Smooth muscle cell (in vitro differentiated cells): Measurements from ENCODE around the gene TIGD3. TPM values are rescaled to one million over a fixed set of nuclear protein-coding genes. Genes with fewer than 3 reads are reported as not detected.

Experiments
- DNase-seq: peaks from one replicate; lab custom pipeline; 2025; ENCODE audit not compliant: unreplicated experiment; lab: John Stamatoyannopoulos, UW
- H2AFZ ChIP-seq: fragments of 200-600 bp; sonication (generic); 2 replicates; pipeline ENCODE4 v1.6.0; 2016; ENCODE audit warnings: antibody characterized with exemption, low read depth, mild to moderate bottlenecking
- H3F3A ChIP-seq: fragments of 200-600 bp; sonication (generic); 2 replicates; pipeline ENCODE4 v1.6.0; 2017; ENCODE audit warnings: antibody characterized with exemption, low read depth
- H3K27ac ChIP-seq: fragments of 200-600 bp; sonication (generic); 2 replicates; pipeline ENCODE4 v1.5.1; 2016; ENCODE audit warnings: low read depth, mild to moderate bottlenecking
- H3K27me3 ChIP-seq: fragments of 200-600 bp; sonication (generic); 2 replicates; pipeline ENCODE4 v1.6.1; 2016; ENCODE audit warnings: low read depth, mild to moderate bottlenecking
- H3K36me3 ChIP-seq: fragments of 200-600 bp; sonication (generic); 2 replicates; pipeline ENCODE4 v1.5.1; 2016; ENCODE audit warnings: low read depth
- H3K4me1 ChIP-seq: fragments of 200-600 bp; sonication (generic); 2 replicates; pipeline ENCODE4 v1.5.1; 2016; ENCODE audit warnings: low read depth
- H3K4me2 ChIP-seq: fragments of 200-600 bp; sonication (generic); 2 replicates; pipeline ENCODE4 v1.6.0; 2016; ENCODE audit warnings: mild to moderate bottlenecking
- H3K4me3 ChIP-seq: fragments of 200-600 bp; sonication (generic); 2 replicates; pipeline ENCODE4 v1.5.1; 2016; ENCODE audit warnings: mild to moderate bottlenecking
- H3K79me2 ChIP-seq: fragments of 200-600 bp; sonication (generic); 2 replicates; pipeline ENCODE4 v1.6.0; 2016; ENCODE audit warnings: low read depth, mild to moderate bottlenecking
- H3K9ac ChIP-seq: fragments of 200-600 bp; sonication (generic); 2 replicates; pipeline ENCODE4 v1.6.0; 2016; ENCODE audit warnings: low read depth
- H3K9me3 ChIP-seq: fragments of 200-600 bp; sonication (generic); replicated peaks from 2 replicates; pipeline ENCODE4 v1.5.1; 2016; ENCODE audit warnings: low read depth
- H4K20me1 ChIP-seq: fragments of 200-600 bp; sonication (generic); 2 replicates; pipeline ENCODE4 v1.6.0; 2016; ENCODE audit warnings: low read depth
- CTCF ChIP-seq: fragments of 200-600 bp; sonication (generic); IDR thresholded peaks from 2 replicates; pipeline ENCODE4 v1.5.1; 2017; ENCODE audit warnings: borderline replicate concordance, mild to moderate bottlenecking, antibody characterized with exemption; ENCODE audit not compliant: insufficient read depth, poor library complexity, severe bottlenecking
- WGBS: methylation state at CpG from one replicate; pipeline ENCODE4 v1.1.7; 2016; ENCODE audit warnings: low lambda C conversion rate; 5-methylcytosine and 5-hydroxymethylcytosine counted together
- polyA plus RNA-seq: library from polyadenylated mRNA; unstranded; fragments of >200 nt; fragmentation: Nextera tagmentation; extraction: Ambion mirVana; gene quantifications from 2 replicates; pipeline ENCODE4 v1.2.1, GENCODE V29; 2016
- total RNA-seq: library from RNA; depleted of rRNA; stranded (reverse); fragments of >200 nt; gene quantifications from 2 replicates; pipeline ENCODE4 v1.2.3, GENCODE V29; 2014

TIGD3 gene
- total and polyA plus RNA-seq, 2 experiments from 2014 or later, result 0.49 TPM; not detected in 1

GRCh38 chr11:65375012-65375411 lies 20.5 kb downstream of the TIGD3 start:
- Histone ChIP-seq H3K9me3 (no peaks in the 10 kb centered on the region), H3K27me3 (no peaks in the 10 kb centered on the region), H3K36me3 (no peaks in the 10 kb centered on the region), H3K4me2 (no peak overlapping the region), H3K4me3 (no peak overlapping the region), H3K79me2 (no peaks in the 10 kb centered on the region), H4K20me1 (no peaks in the 10 kb centered on the region), H3K9ac (no peak overlapping the region), H3K27ac (no peak overlapping the region), H2AFZ (no peak overlapping the region), H3F3A (peaks cover 9% of the 10 kb centered on the region), H3K4me1 (no peaks in the 10 kb centered on the region)
- WGBS, result 91% methylated on average over 8 of the region's 8 CpGs
- no peak for DNase-seq
- TF ChIP-seq CTCF, result no peak

GRCh38 chr11:65376138-65376713 lies 21.7 kb downstream of the TIGD3 start:
- no peaks in the 10 kb centered on the region for H3K36me3 ChIP-seq
- no peaks in the 10 kb centered on the region for H4K20me1 ChIP-seq
- no peak overlapping the region for H3K9ac ChIP-seq
- H3K9me3 ChIP-seq, result no peaks in the 10 kb centered on the region
- H3F3A ChIP-seq, result peaks cover 6% of the 10 kb centered on the region
- 91% methylated on average over 16 of the region's 16 CpGs for WGBS
- H3K4me2 ChIP-seq, result no peak overlapping the region
- no peak for DNase-seq
- no peaks in the 10 kb centered on the region for H3K79me2 ChIP-seq
- H3K27me3 ChIP-seq, result no peaks in the 10 kb centered on the region
- H2AFZ ChIP-seq, result no peak overlapping the region
- no peak overlapping the region for H3K27ac ChIP-seq
- TF ChIP-seq CTCF, result no peak
- no peak overlapping the region for H3K4me3 ChIP-seq
- no peaks in the 10 kb centered on the region for H3K4me1 ChIP-seq

GRCh38 chr11:65377036-65377435 lies 22.5 kb downstream of the TIGD3 start:
- DNase-seq, result no peak
- Histone ChIP-seq H3K36me3 (no peaks in the 10 kb centered on the region), H2AFZ (no peak overlapping the region), H4K20me1 (no peaks in the 10 kb centered on the region), H3K27me3 (no peaks in the 10 kb centered on the region), H3K4me3 (no peak overlapping the region), H3F3A (no peaks in the 10 kb centered on the region), H3K4me2 (no peak overlapping the region), H3K4me1 (no peaks in the 10 kb centered on the region), H3K9me3 (no peaks in the 10 kb centered on the region), H3K9ac (no peak overlapping the region), H3K79me2 (no peaks in the 10 kb centered on the region), H3K27ac (no peak overlapping the region)
- TF ChIP-seq CTCF, result no peak
- WGBS, result 85% methylated on average over 8 of the region's 8 CpGs

- no peak for TF ChIP-seq CTCF
- H4K20me1 ChIP-seq, result no peaks in the 10 kb centered on the region
These were observed 23.2 kb downstream of the TIGD3 start for GRCh38 chr11:65377777-65378176.

More at GRCh38 chr11:65377777-65378176, 23.2 kb downstream of the TIGD3 start:
- Histone ChIP-seq H3K4me3 (no peak overlapping the region), H3K27ac (no peak overlapping the region), H3K4me2 (no peak overlapping the region), H3K27me3 (no peaks in the 10 kb centered on the region), H2AFZ (no peak overlapping the region), H3K36me3 (no peaks in the 10 kb centered on the region), H3K9me3 (no peaks in the 10 kb centered on the region), H3F3A (no peaks in the 10 kb centered on the region), H3K4me1 (peaks cover 2% of the 10 kb centered on the region), H3K9ac (no peak overlapping the region), H3K79me2 (no peaks in the 10 kb centered on the region)
- WGBS, result 89% methylated on average over 8 of the region's 8 CpGs
- DNase-seq, result no peak
